NOMO-1 treated with dmso at 0.1 percent for 144 hours (cell line): ENCODE data around the gene PMPCA.
A peak's percentile ranks its signal among the peaks of the same experiment; 100 is the strongest.

Experiments
- DNase-seq: peaks from one replicate; lab custom pipeline; 2025; ENCODE audit not compliant: unreplicated experiment; lab: John Stamatoyannopoulos, UW

The PMPCA gene

GRCh38 chr9:136410500-136411287 is at the start of gene PMPCA, which contains the start of gene ENTR1:
Gene PMPCA, plus strand, starts transcription at chr9:136410658. Its CDS starts 11 bp downstream, at chr9:136410669.
Gene ENTR1, minus strand, starts transcription at chr9:136410614. Its CDS starts 217 bp downstream, at chr9:136410397.
- DNase-seq: peak; percentile 94

GRCh38 chr9:136361047-136361753 is 49.3 kb upstream of the PMPCA start:
- no peak for DNase-seq

- DNase-seq: no peak
These were observed 48.6 kb upstream of the PMPCA start for GRCh38 chr9:136361754-136362449.

GRCh38 chr9:136362450-136362784 is 48.0 kb upstream of the PMPCA start:
- DNase-seq: no peak

GRCh38 chr9:136363106-136363948 is 47.1 kb upstream of the PMPCA start, which contains the start of gene DNLZ:
Gene DNLZ, minus strand, starts transcription at chr9:136363744. Its CDS starts 30 bp downstream, at chr9:136363714.
- peak; percentile 90 for DNase-seq

- no peak for DNase-seq
These were observed 46.3 kb upstream of the PMPCA start for GRCh38 chr9:136363949-136364748.

GRCh38 chr9:136364942-136365774 is 45.3 kb upstream of the PMPCA start:
- DNase-seq: no peak

- peak; percentile 46 for DNase-seq
These were observed 44.7 kb upstream of the PMPCA start for GRCh38 chr9:136365775-136366222.

- DNase-seq: no peak
These were observed 43.6 kb upstream of the PMPCA start for GRCh38 chr9:136366826-136367225.

GRCh38 chr9:136367296-136368145 is 42.9 kb upstream of the PMPCA start:
- DNase-seq: no peak

- DNase-seq: no peak
These were observed 42.3 kb upstream of the PMPCA start for GRCh38 chr9:136368190-136368589.

- no peak for DNase-seq
These were observed 40.4 kb upstream of the PMPCA start for GRCh38 chr9:136370037-136370436.

- DNase-seq: no peak
These were observed 39.5 kb upstream of the PMPCA start for GRCh38 chr9:136370687-136371532.

GRCh38 chr9:136371533-136371880 is 39.0 kb upstream of the PMPCA start:
- DNase-seq: no peak

GRCh38 chr9:136372006-136372405 is 38.5 kb upstream of the PMPCA start:
- DNase-seq: no peak

- DNase-seq: peak; percentile 92
These were observed 37.7 kb upstream of the PMPCA start for GRCh38 chr9:136372561-136373299.
